HepG2 (cell line): Measurements from ENCODE around the gene IPO9. TPM values are rescaled to one million over a fixed set of nuclear protein-coding genes. Genes with fewer than 3 reads are reported as not detected.

Source experiments
- NCOA1 ChIP-seq: sonication (generic); formaldehyde crosslinking; IDR thresholded peaks from 2 replicates; pipeline ENCODE4 v1.9.0; 2021; ENCODE audit warnings: missing genetic modification reagents
- NFAT5 ChIP-seq: sonication (generic); formaldehyde crosslinking; IDR thresholded peaks from 2 replicates; pipeline ENCODE4 v1.4.0; 2020; ENCODE audit warnings: missing genetic modification reagents
- NFKB2 ChIP-seq: sonication (generic); formaldehyde crosslinking; IDR thresholded peaks from 2 replicates; pipeline ENCODE4 v1.4.0; 2020; ENCODE audit warnings: missing genetic modification reagents, borderline replicate concordance
- RERE ChIP-seq: IDR thresholded peaks from 2 replicates; pipeline ENCODE4 v1.6.1; 2016; ENCODE audit warnings: low read depth, missing genetic modification reagents, missing compliant biosample characterization
- RNF219 ChIP-seq: sonication (generic); formaldehyde crosslinking; IDR thresholded peaks from 2 replicates; pipeline ENCODE4 v1.5.0; 2020; ENCODE audit warnings: mild to moderate bottlenecking, missing genetic modification reagents
- SRF ChIP-seq: IDR thresholded peaks from 2 replicates; pipeline ENCODE4 v1.6.1; 2011; ENCODE audit warnings: mild to moderate bottlenecking, low read depth, low read length, moderate library complexity
- ZNF331 ChIP-seq: sonication (generic); formaldehyde crosslinking; IDR thresholded peaks from 2 replicates; pipeline ENCODE4 v1.4.0; 2020; ENCODE audit warnings: missing genetic modification reagents
- ZNF484 ChIP-seq: sonication (generic); formaldehyde crosslinking; IDR thresholded peaks from 2 replicates; pipeline ENCODE4 v1.5.1; 2020; ENCODE audit warnings: mild to moderate bottlenecking, low read depth, missing genetic modification reagents, borderline replicate concordance
- ZNF784 ChIP-seq: sonication (generic); formaldehyde crosslinking; IDR thresholded peaks from 2 replicates; pipeline ENCODE4 v1.5.1; 2020; ENCODE audit warnings: missing genetic modification reagents, mild to moderate bottlenecking, borderline replicate concordance
- polyA plus RNA-seq, 8 experiments: library from polyadenylated mRNA; depleted of rRNA in 3 of 8; stranded (reverse) in 7 of 8; unstranded in 1 of 8; fragments of >200 nt; fragmentation: Illumina TruSeq in 4 of 8; extraction: Trizol in 4 of 8; gene quantifications; 2 replicates each; pipeline versions ENCODE4 v1.2.1 to v1.2.3, GENCODE V29; 2011 to 2016; ENCODE audit warnings: low read depth in 4 of 8, missing spikeins in 1 of 8, mixed read lengths in 1 of 8; ENCODE audit not compliant: insufficient read depth in 1 of 8
- total RNA-seq, 5 experiments: library from RNA; depleted of rRNA; stranded (reverse); fragments of >200 nt; fragmentation: Illumina TruSeq; extraction: Trizol; gene quantifications; 2 replicates each; pipeline ENCODE4 v1.2.3, GENCODE V29; 2016; ENCODE audit warnings: low read depth in 1 of 5
- TF ChIP-seq, protein P1 (sequence below): sonication (generic); formaldehyde crosslinking; IDR thresholded peaks from 2 replicates; pipeline ENCODE4 v1.4.0; 2020; ENCODE audit warnings: missing genetic modification reagents

Gene IPO9
- total and polyA plus RNA-seq, 2 of the 13 experiments (the other 11 are each of a cell fraction or from before 2014, with no cell fraction given), result 31.0 to 34.8 TPM

DNA sequence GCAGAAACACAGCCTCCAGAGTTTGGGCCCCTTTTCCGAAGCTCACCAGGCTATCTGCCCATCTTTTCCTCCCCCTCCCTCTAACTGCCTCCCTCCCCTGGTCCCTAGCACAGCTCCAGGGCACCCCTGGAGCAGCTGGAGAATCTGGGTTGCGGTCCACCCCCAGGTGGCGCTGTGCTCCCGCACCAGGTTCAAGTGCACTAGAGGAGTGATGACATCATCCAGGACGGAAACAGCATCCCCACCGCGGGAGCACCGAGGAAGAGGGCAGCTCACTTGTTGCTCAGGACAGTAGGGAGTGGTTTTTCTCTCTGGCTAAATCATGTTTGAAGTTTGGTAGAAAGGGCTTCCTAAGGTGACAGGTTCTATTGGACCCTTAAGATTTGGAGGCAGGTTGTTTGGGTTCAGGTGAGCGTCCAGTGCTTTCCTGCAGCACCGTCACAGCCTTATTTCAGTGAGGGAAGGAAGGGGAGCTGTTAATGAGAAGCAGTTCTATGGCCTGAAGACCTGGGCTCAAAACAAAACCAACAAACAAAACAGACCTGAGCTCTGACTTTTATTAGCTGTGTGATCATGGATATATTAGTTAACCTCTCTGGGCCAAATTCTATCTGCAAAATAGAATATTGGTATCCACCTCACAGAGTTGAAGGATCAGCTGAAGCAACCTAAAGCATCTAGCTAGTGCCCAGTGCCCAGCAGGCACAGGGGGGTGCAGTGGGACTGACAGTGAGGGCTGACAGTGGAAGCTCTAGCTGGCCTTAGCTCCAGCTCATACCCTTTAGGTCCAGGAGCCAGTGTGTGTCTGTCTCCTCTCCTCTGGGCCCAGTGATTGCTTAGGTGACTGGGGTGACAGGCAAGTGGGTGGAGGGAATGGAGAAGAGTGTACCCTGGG lies 67.2 kb downstream of the IPO9 start (continued):
- TF ChIP-seq RNF219 (CRISPR knock-in tag), result no peak
- no peak for TF ChIP-seq NCOA1 (CRISPR knock-in tag)
- TF ChIP-seq, protein P1, sequence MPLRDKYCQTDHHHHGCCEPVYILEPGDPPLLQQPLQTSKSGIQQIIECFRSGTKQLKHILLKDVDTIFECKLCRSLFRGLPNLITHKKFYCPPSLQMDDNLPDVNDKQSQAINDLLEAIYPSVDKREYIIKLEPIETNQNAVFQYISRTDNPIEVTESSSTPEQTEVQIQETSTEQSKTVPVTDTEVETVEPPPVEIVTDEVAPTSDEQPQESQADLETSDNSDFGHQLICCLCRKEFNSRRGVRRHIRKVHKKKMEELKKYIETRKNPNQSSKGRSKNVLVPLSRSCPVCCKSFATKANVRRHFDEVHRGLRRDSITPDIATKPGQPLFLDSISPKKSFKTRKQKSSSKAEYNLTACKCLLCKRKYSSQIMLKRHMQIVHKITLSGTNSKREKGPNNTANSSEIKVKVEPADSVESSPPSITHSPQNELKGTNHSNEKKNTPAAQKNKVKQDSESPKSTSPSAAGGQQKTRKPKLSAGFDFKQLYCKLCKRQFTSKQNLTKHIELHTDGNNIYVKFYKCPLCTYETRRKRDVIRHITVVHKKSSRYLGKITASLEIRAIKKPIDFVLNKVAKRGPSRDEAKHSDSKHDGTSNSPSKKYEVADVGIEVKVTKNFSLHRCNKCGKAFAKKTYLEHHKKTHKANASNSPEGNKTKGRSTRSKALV (CRISPR knock-in tag), result no peak
- TF ChIP-seq ZNF331 (CRISPR knock-in tag), result 0 out of 2 replicates have a peak, but pooled peaks have one; percentile 37
- TF ChIP-seq ZNF484 (CRISPR knock-in tag), result no peak
- TF ChIP-seq NFKB2 (CRISPR knock-in tag), result peak; percentile 63; the same call in 1 of the 2 replicates
- TF ChIP-seq ZNF784 (CRISPR knock-in tag), result no peak
- TF ChIP-seq NFAT5 (CRISPR knock-in tag), result no peak
- no peak for TF ChIP-seq RERE (CRISPR knock-in tag)
- no peak for TF ChIP-seq SRF
